WTC11 (cell line): ENCODE measurements around the gene GABRA4. TPM values are rescaled to one million over a fixed set of nuclear protein-coding genes. Genes with fewer than 3 reads are reported as not detected.

ENCODE experiments used
- ATAC-seq: fragments of 200-7000 bp; cut with Tn5 transposase; 2 replicates; pipeline ENCODE4 v1.10.0; 2021; ENCODE audit warnings: mild to moderate bottlenecking, moderate library complexity
- CTCF ChIA-PET: fragments of 300-600 bp; sonication (Branson Sonifier 250); formaldehyde crosslinking; loops from one replicate; lab custom pipeline; 2021; ENCODE audit warnings: antibody characterized with exemption; lab: Charles Lee
- POLR2A ChIA-PET: fragments of 350-600 bp; sonication (Branson Sonifier 250); formaldehyde crosslinking; loops from one replicate; lab custom pipeline; 2021; ENCODE audit warnings: antibody characterized with exemption; lab: Charles Lee
- DNase-seq: peaks from one replicate; pipeline ENCODE4 v3.0.0; 2021; ENCODE audit warnings: low spot score
- H3K27ac Mint-ChIP-seq: 2 replicates; pipeline ENCODE4 v1.8.0; 2021; ENCODE audit warnings: mixed read lengths
- H3K27me3 Mint-ChIP-seq: 2 replicates; pipeline ENCODE4 v1.8.0; 2021; ENCODE audit warnings: low read depth, mild to moderate bottlenecking, moderate library complexity, mixed read lengths
- H3K36me3 Mint-ChIP-seq: 2 replicates; pipeline ENCODE4 v1.8.0; 2021; ENCODE audit warnings: mixed read lengths
- H3K4me1 Mint-ChIP-seq: 2 replicates; pipeline ENCODE4 v1.8.0; 2022; ENCODE audit warnings: mixed read lengths
- H3K4me3 Mint-ChIP-seq: 2 replicates; pipeline ENCODE4 v1.8.0; 2021; ENCODE audit warnings: mild to moderate bottlenecking, moderate library complexity, mixed read lengths
- H3K9me3 Mint-ChIP-seq: 2 replicates; pipeline ENCODE4 v1.8.0; 2021; ENCODE audit warnings: mixed read lengths
- AFF4 ChIP-seq: sonication (generic); formaldehyde crosslinking; IDR thresholded peaks from 2 replicates; pipeline ENCODE4 v1.8.1; 2023; ENCODE audit warnings: mild to moderate bottlenecking, missing genetic modification reagents, borderline replicate concordance
- ATF3 ChIP-seq: sonication (generic); formaldehyde crosslinking; conservative IDR thresholded peaks from 2 replicates; pipeline ENCODE4 v1.8.1; 2022; ENCODE audit warnings: mild to moderate bottlenecking, missing genetic modification reagents
- E2F1 ChIP-seq: sonication (generic); formaldehyde crosslinking; IDR thresholded peaks from 2 replicates; pipeline ENCODE4 v1.8.0; 2022; ENCODE audit warnings: mild to moderate bottlenecking, missing genetic modification reagents
- E2F5 ChIP-seq: sonication (generic); formaldehyde crosslinking; IDR thresholded peaks from 2 replicates; pipeline ENCODE4 v1.8.1; 2022; ENCODE audit warnings: mild to moderate bottlenecking, moderate library complexity, missing genetic modification reagents
- FOXJ3 ChIP-seq: sonication (generic); formaldehyde crosslinking; IDR thresholded peaks from 2 replicates; pipeline ENCODE4 v1.9.0; 2021; ENCODE audit warnings: missing genetic modification reagents, mild to moderate bottlenecking, borderline replicate concordance
- FOXP4 ChIP-seq: sonication (generic); formaldehyde crosslinking; IDR thresholded peaks from 2 replicates; pipeline ENCODE4 v1.8.0; 2022; ENCODE audit warnings: mild to moderate bottlenecking, missing genetic modification reagents
- GRHL2 ChIP-seq: fragments of 250-450 bp; sonication (Bioruptor Pico); IDR thresholded peaks from 2 replicates; pipeline ENCODE4 v1.8.0; 2022; ENCODE audit warnings: mild to moderate bottlenecking, moderate library complexity; ENCODE audit not compliant: insufficient replicate concordance, severe bottlenecking
- IRF2 ChIP-seq: sonication (generic); formaldehyde crosslinking; IDR thresholded peaks from 2 replicates; pipeline ENCODE4 v1.8.0; 2022; ENCODE audit warnings: low read depth, missing genetic modification reagents, borderline replicate concordance
- MAX ChIP-seq: sonication (generic); formaldehyde crosslinking; IDR thresholded peaks from 2 replicates; pipeline ENCODE4 v1.8.0; 2022; ENCODE audit warnings: mild to moderate bottlenecking, missing genetic modification reagents
- MXD4 ChIP-seq: fragments of 250-450 bp; sonication (Bioruptor Pico); IDR thresholded peaks from 2 replicates; pipeline ENCODE4 v1.8.0; 2021; ENCODE audit warnings: mild to moderate bottlenecking, moderate library complexity, borderline replicate concordance
- MYBL2 ChIP-seq: sonication (generic); formaldehyde crosslinking; IDR thresholded peaks from 2 replicates; pipeline ENCODE4 v1.8.1; 2023; ENCODE audit warnings: mild to moderate bottlenecking, moderate library complexity, missing genetic modification reagents
- SOX15 ChIP-seq: fragments of 250-450 bp; sonication (Bioruptor Pico); IDR thresholded peaks from 2 replicates; pipeline ENCODE4 v1.9.0; 2021; ENCODE audit warnings: mild to moderate bottlenecking
- TCF7 ChIP-seq: sonication (generic); formaldehyde crosslinking; IDR thresholded peaks from 2 replicates; pipeline ENCODE4 v1.8.0; 2022; ENCODE audit warnings: mild to moderate bottlenecking, low read depth, missing genetic modification reagents, moderate library complexity
- TP53 ChIP-seq: sonication (generic); formaldehyde crosslinking; IDR thresholded peaks from 2 replicates; pipeline ENCODE4 v1.8.1; 2023; ENCODE audit warnings: mild to moderate bottlenecking, missing genetic modification reagents
- USF1 ChIP-seq: sonication (generic); formaldehyde crosslinking; IDR thresholded peaks from 2 replicates; pipeline ENCODE4 v1.8.0; 2022; ENCODE audit warnings: mild to moderate bottlenecking, missing genetic modification reagents
- USF2 ChIP-seq: sonication (generic); formaldehyde crosslinking; IDR thresholded peaks from 2 replicates; pipeline ENCODE4 v1.8.1; 2023; ENCODE audit warnings: mild to moderate bottlenecking, missing genetic modification reagents, moderate library complexity
- ZBTB21 ChIP-seq: sonication (generic); formaldehyde crosslinking; IDR thresholded peaks from 2 replicates; pipeline ENCODE4 v1.8.1; 2023; ENCODE audit warnings: mild to moderate bottlenecking, missing genetic modification reagents, borderline replicate concordance
- ZNF281 ChIP-seq: sonication (generic); formaldehyde crosslinking; IDR thresholded peaks from 2 replicates; pipeline ENCODE4 v1.8.0; 2023; ENCODE audit warnings: mild to moderate bottlenecking, missing genetic modification reagents
- ZNF416 ChIP-seq: fragments of 250-450 bp; sonication (Bioruptor Pico); IDR thresholded peaks from 2 replicates; pipeline ENCODE4 v1.9.0; 2021; ENCODE audit warnings: mild to moderate bottlenecking, inconsistent platforms
- ZNF425 ChIP-seq: fragments of 250-450 bp; sonication (Bioruptor Pico); conservative IDR thresholded peaks from 2 replicates; pipeline ENCODE4 v1.9.0; 2021; ENCODE audit warnings: mild to moderate bottlenecking
- total RNA-seq: library from RNA; stranded (reverse); gene quantifications from 3 replicates; pipeline ENCODE4 v1.2.3, GENCODE V29; 2021

Gene GABRA4
- total RNA-seq, 1 experiment from 2014 or later = 0.20 TPM

- no peak for TF ChIP-seq ZBTB21 (CRISPR knock-in tag)
- no peak for TF ChIP-seq TP53
- no peak for TF ChIP-seq GRHL2 (CRISPR knock-in tag)
- TF ChIP-seq ZNF281 (CRISPR knock-in tag) = no peak
- TF ChIP-seq SOX15 = no peak
- TF ChIP-seq FOXJ3 = no peak
- TF ChIP-seq USF1 (CRISPR knock-in tag) = no peak
- TF ChIP-seq, all 79 proteins: peak for 0
These were observed 40.9 kb downstream of the GABRA4 start (continued) for GRCh38 chr4:46952451-46952850.

GRCh38 chr4:46950826-46951225 is 42.6 kb downstream of the GABRA4 start:
- H3K36me3 Mint-ChIP-seq = no peaks in the 10 kb centered on the region
- no peaks in the 10 kb centered on the region for H3K4me1 Mint-ChIP-seq
- H3K9me3 Mint-ChIP-seq = no peaks in the 10 kb centered on the region
- ATAC-seq (no peak), DNase-seq (no peak)
- H3K27ac Mint-ChIP-seq = no peak overlapping the region
- ChIA-PET POLR2A (no interaction called here), CTCF (interaction anchor here (1.3 kb wide), 1 partner anchor 82 kb away, joined by 3 read pairs; no protein-coding TSS in a partner anchor)
- no peaks in the 10 kb centered on the region; the same call in 1 of the 2 replicates for H3K27me3 Mint-ChIP-seq
- H3K4me3 Mint-ChIP-seq = no peak overlapping the region
- TF ChIP-seq USF2 (no peak), ZNF416 (CRISPR knock-in tag) (no peak), E2F5 (CRISPR knock-in tag) (no peak), FOXJ3 (no peak), TCF7 (CRISPR knock-in tag) (no peak), GRHL2 (CRISPR knock-in tag) (no peak), FOXP4 (CRISPR knock-in tag) (no peak), ATF3 (CRISPR knock-in tag) (no peak), MXD4 (CRISPR knock-in tag) (no peak), IRF2 (no peak), MYBL2 (CRISPR knock-in tag) (no peak), E2F1 (CRISPR knock-in tag) (no peak), AFF4 (no peak), SOX15 (no peak), ZNF425 (CRISPR knock-in tag) (no peak), MAX (CRISPR knock-in tag) (no peak)
